ENCODE results near the gene CD36. TPM values are rescaled to one million over a fixed set of nuclear protein-coding genes. Genes with fewer than 3 reads are reported as not detected.

The CD36 gene
- 32.9 TPM for polyA plus RNA-seq (ENCODE audit: insufficient read length)
- long read RNA-seq, donor 1, partial matches to known transcripts, result 0 of 2 reads
- long read RNA-seq, donor 1, other reads (novel, unspliced or antisense), result 0 of 2 reads
- long read RNA-seq, donor 2, partial matches to known transcripts, result 0 of 5 reads
- long read RNA-seq, donor 2, other reads (novel, unspliced or antisense), result 0 of 5 reads
- long read RNA-seq, donor 3, partial matches to known transcripts, result 0 of 6 reads
- long read RNA-seq, donor 3, other reads (novel, unspliced or antisense), result 0 of 6 reads
- long read RNA-seq, donor 4, result 0 reads
- long read RNA-seq, donor 5, partial matches to known transcripts, result 0 of 8 reads
- long read RNA-seq, donor 5, other reads (novel, unspliced or antisense), result 0 of 8 reads
- long read RNA-seq, donor 6, partial matches to known transcripts, result 0 of 3 reads
- long read RNA-seq, donor 6, other reads (novel, unspliced or antisense), result 0 of 3 reads
- long read RNA-seq, donor 7, transcript CD36-202 (14 exons, 1,942 nt), result major isoform, 7 of 8 reads
- long read RNA-seq, donor 7, partial matches to known transcripts, result 0 of 8 reads
- long read RNA-seq, donor 7, other reads (novel, unspliced or antisense), result 0 of 8 reads
- long read RNA-seq, donor 8, result 0 reads

- no peak for DNase-seq
Observed at GRCh38 chr7:80637911-80638765, at the start of gene CD36. Gene CD36 (plus strand): TSS chr7:80638642. CDS start chr7:80646741, 8,099 bp downstream.

GRCh38 chr7:80589631-80590030 is 48.8 kb upstream of the CD36 start:
- DNase-seq, result no peak

GRCh38 chr7:80591654-80592053 is 46.8 kb upstream of the CD36 start:
- DNase-seq, result no peak

DNA sequence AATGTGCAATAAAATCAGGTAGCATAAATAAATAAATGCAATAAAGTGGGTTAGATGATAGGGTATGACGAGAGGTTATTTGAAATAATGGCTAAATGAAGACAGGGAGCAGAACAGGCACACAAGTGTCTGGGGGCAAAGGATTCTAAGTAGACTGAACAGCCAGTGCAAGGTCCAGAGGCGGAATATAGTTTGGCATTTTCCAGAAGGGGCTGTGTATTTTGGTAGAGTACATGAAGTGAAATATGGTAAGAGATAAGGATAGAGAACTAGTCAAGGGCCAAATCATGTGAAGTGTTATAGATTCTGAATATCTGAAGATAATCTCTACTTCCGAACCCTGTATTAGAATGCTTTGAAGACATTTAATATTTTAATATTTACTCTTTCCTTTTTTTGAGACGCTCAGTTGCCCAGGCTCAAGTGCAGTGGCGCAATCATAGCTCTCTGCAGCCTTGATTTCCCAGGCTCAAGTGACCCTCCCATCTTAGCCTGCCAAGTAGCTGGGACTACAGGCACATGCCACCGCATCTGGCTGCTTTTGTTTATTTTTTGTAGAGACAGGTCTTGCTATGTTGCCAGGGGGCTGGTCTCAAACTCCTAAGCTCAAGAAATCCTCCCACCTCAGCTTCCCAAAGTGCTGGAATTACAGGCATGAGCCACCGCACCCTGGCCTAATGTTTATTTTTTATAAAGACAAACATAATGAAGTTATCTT is 44.4 kb upstream of the CD36 start:
- DNase-seq, result no peak

- DNase-seq, result no peak
Observed at GRCh38 chr7:80596933-80597517, 41.4 kb upstream of the CD36 start.

DNA sequence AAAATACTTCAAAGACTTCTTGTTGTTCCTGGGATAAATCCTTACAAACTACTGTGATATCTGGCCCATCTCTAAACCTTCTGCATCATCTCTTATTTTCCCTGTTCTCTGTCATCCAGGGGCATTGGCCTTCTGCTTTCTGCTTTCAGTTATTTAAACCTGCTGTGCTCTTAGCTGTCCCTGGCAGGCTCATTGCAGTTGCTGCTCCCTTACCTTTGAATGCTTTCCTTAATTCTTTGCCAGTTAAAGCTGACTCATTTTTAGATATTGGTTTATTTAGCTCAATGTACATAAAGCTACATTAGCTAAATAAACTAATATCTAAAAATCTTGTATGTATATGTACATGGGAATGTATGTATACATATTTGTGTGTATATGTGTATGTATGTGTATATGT is 40.6 kb upstream of the CD36 start:
- no peak for DNase-seq

DNA sequence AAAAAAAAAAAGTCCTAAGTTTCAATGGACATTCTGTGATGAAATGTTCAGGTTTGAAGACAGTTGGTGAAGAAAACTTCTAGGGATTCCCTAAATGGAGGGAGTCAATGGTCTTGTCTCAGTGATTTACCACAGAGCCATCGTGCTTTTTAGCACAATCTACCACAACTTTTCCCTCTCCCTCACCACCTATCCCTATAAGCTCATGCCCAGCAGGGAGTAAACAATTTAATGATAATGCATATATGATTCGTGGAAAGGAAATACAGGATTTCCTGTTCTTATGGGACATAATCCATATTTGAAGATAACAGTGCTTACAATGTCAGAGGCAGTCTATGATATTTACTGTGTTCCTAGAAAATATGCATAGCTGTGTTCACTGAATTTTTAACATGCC is 38.4 kb upstream of the CD36 start:
- no peak for DNase-seq

DNA sequence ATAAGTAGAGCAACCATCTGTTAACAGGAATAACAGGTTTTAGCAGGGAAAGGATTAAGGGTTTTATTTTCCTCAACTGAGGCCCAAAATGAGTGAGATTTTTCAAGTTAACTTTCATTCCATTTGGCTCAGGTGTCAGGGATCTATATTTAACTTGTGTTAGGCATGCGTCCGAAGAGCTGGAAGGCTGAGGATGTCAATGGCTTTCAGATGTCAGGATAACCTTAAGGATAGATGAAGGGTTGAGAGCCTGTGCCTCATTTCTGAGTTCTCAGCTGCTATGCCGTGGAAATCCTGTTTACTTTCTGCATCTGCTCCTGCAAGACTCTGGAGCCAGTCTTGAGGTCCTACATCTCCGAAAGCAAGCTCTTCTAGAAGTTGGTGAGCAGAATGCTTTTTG is 36.4 kb upstream of the CD36 start:
- no peak for DNase-seq

GRCh38 chr7:80603940-80604339 is 34.5 kb upstream of the CD36 start:
- DNase-seq, result no peak

DNA sequence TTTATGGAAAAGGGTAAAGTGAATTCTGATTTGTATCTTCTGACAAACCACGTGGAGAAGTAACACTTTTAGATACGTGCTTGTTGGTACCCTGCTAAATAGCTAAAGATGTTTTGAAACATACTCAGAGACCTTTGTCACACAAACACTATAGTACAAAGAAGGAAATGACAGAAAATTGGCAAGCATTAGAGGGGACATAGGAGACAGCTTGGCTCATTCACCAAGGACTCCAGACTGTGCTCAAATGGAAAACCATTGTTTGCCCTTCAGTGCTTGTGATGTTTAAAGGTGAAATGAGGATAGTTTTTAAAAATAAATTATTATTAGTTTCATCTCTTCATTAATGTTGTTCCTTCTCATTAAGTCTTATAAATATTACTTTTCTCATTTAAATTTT is 34.0 kb upstream of the CD36 start:
- no peak for DNase-seq

DNA sequence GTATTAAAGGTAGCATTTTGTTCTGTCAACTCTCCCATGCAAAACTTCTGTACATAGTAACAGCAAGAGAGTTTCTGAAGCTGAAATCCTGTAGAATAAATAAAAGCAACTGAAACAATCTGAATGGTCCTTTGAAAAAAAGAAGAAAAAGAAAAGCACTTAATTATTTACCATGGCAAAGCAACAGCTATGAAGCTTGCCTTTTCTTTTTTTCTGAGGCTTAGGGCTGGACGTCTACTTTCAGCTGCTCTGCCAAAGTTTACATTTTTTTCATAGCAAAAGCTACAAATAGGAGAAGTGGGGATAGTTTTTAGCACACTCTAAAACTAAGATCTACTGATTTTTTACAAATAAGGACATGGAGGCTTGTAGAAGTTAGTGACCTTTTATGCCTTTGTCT is 31.3 kb upstream of the CD36 start:
- no peak for DNase-seq

DNA sequence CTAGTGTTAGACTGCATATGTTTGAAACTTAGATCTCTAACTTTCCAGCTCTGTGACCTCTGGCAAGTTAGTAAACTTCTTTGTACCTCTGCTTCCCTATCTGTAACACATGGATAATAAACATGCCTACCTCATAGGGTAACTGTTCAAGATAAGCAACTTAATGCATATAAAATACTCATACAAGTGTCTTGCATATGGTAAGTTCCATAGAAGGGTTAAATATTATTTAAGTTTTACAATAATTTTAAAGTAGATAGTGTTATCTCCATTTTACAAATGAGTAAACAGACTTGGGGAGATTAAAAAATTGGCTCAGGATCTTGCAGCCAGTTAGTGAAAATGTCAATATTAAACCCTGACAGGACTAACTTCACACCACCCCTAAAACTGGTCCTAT is 30.1 kb upstream of the CD36 start:
- no peak for DNase-seq

GRCh38 chr7:80609751-80610150 is 28.7 kb upstream of the CD36 start:
- DNase-seq, result no peak

- no peak for DNase-seq
Observed at GRCh38 chr7:80611353-80611752, 27.1 kb upstream of the CD36 start.

- no peak for DNase-seq
Observed at GRCh38 chr7:80611779-80612178, 26.7 kb upstream of the CD36 start.

DNA sequence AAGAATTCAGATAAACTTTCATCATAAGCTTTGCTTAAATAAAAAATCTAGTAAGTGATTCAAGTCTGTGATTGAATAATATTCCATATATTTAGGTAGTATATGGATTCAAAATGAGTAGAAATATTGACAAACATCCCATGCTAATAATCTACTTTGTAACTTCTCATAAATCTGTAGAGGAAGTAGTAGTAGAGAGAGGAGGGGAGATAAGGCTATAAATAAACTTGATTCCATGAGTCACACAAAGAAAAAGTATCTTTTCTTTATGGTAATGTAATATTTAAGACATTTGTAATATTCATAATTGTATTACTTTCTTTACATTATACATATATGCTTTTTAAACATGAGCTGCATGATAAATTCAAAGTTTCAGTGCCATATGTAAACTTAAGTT is 25.6 kb upstream of the CD36 start:
- no peak for DNase-seq

- DNase-seq, result no peak
Observed at GRCh38 chr7:80613519-80613918, 24.9 kb upstream of the CD36 start.

GRCh38 chr7:80614851-80615271 is 23.6 kb upstream of the CD36 start:
- no peak for DNase-seq

DNA sequence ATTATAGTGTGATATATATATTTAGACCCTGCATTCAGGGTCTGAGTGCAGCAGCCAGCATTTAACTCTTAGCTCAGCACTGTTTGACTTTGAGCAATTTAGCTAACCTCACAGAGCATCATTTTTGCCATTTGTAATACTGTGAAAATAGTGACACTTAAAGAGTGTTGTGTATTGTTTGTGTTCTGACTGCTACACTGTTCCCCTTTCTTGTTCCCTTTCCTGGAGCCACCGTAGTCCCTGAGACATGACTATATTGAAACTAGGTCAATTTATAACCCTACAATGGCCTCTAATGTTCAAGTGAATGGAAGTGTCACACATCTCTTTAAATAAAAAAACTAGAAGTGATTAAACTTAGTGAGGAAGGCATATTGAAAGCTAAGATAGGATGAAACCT is 20.3 kb upstream of the CD36 start:
- no peak for DNase-seq

DNA sequence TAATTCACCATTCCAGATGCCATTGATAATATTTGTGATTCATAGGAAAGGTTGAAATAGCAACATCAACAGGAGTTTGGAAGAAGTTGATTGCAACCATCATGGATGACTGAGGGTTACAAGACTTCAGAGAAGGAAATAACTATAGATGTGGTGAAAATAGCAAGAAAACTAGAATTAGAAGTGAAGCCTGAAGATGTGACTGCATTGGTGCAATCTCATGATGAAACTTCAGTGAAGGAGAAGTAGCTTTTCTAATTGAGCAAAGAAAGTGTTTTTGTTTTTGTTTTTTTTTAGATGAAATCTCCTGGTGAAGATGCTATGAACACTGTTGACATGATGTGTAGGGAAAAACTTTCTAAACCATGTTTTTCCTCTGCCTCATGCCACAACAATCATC is 18.7 kb upstream of the CD36 start:
- no peak for DNase-seq

GRCh38 chr7:80622541-80622940 is 15.9 kb upstream of the CD36 start:
- no peak for DNase-seq

All from left kidney (tissue), 8 donors.